Stimulated activated CD4-positive, alpha-beta T cell treated with anti-CD3 and anti-CD28 coated beads, Interleukin-12 subunit alpha, Interleukin-12 subunit beta, amount 100 ng/mL, for 48 hours (primary cell): ENCODE measurements around the gene ZXDA.

Experiments
- DNase-seq, 3 donors: peaks; one replicate each; pipeline ENCODE4 v3.0.0-alpha.2; 2020; ENCODE audit warnings: low read depth in 2 of 3, low spot score in 1 of 3

Gene ZXDA

GRCh38 chrX:57899064-57899463 is 11.2 kb downstream of the ZXDA start:
- no peak for DNase-seq

GRCh38 chrX:57871463-57871862 is 38.8 kb downstream of the ZXDA start:
- no peak for DNase-seq
